Keratinocyte (primary cell): ENCODE results near the gene APOF. TPM values are rescaled to one million over a fixed set of nuclear protein-coding genes. Genes with fewer than 3 reads are reported as not detected.
"Not testable (repeated sequence)": the region's sequence is repeated elsewhere in the genome, so short reads cannot be mapped to it uniquely, and the experiment has no call there.

Experiments
- DNase-seq: peaks from one replicate; pipeline ENCODE4 v3.0.0-alpha.2; 2011; ENCODE audit warnings: low read depth, missing footprints, low spot score
- FAIRE-seq: peaks from 2 replicates; lab custom pipeline; 2011; peaks lifted over from hg19 to GRCh38; lab: Jason Lieb, UNC
- H2AFZ ChIP-seq: 2 replicates; pipeline ENCODE4 v1.6.0; 2012; ENCODE audit warnings: low read length, control low read depth, inconsistent platforms; ENCODE audit not compliant: control insufficient read depth
- H3K27ac ChIP-seq: 2 replicates; pipeline ENCODE4 v1.5.1; 2011; ENCODE audit warnings: low read length; ENCODE audit not compliant: control insufficient read depth, insufficient read depth
- H3K27me3 ChIP-seq: 3 replicates; pipeline ENCODE4 v1.6.0; 2011; ENCODE audit warnings: low read length; ENCODE audit not compliant: control insufficient read depth, insufficient read depth; ENCODE audit errors: extremely low read depth
- H3K36me3 ChIP-seq, 2 experiments: 2 replicates in 1 of 2; 3 replicates in 1 of 2; pipeline ENCODE4 v1.5.1; 2011; ENCODE audit warnings: low read length in 2 of 2, mild to moderate bottlenecking in 1 of 2; ENCODE audit not compliant: control insufficient read depth in 2 of 2, insufficient read depth in 2 of 2; ENCODE audit errors: extremely low read depth in 1 of 2
- H3K4me1 ChIP-seq: 3 replicates; pipeline ENCODE4 v1.5.1; 2011; ENCODE audit warnings: low read length; ENCODE audit not compliant: control insufficient read depth, insufficient read depth; ENCODE audit errors: extremely low read depth
- H3K4me2 ChIP-seq: 3 replicates; pipeline ENCODE4 v1.6.0; 2011; ENCODE audit warnings: low read depth, low read length; ENCODE audit not compliant: control insufficient read depth, insufficient read depth; ENCODE audit errors: extremely low read depth
- H3K4me3 ChIP-seq, 3 experiments: fragments of 200-600 bp in 1 of 3; sonication (generic) in 1 of 3; 2 replicates in 2 of 3; 3 replicates in 1 of 3; pipeline ENCODE4 v1.5.1; 2011 to 2016; ENCODE audit warnings: low read length in 3 of 3, mild to moderate bottlenecking in 3 of 3, control low read depth in 2 of 3, inconsistent platforms in 1 of 3, low read depth in 1 of 3, mixed read lengths in 1 of 3, mixed run types in 1 of 3, moderate library complexity in 1 of 3; ENCODE audit not compliant: control insufficient read depth in 2 of 3, insufficient read depth in 2 of 3; ENCODE audit errors: extremely low read depth in 1 of 3
- H3K79me2 ChIP-seq: 2 replicates; pipeline ENCODE4 v1.6.0; 2012; ENCODE audit warnings: low read length; ENCODE audit not compliant: control insufficient read depth, insufficient read depth
- H3K9ac ChIP-seq: 3 replicates; pipeline ENCODE4 v1.6.0; 2011; ENCODE audit warnings: low read length; ENCODE audit not compliant: control insufficient read depth, insufficient read depth; ENCODE audit errors: extremely low read depth
- H3K9me1 ChIP-seq: 3 replicates; pipeline ENCODE4 v1.6.0; 2011; ENCODE audit warnings: low read length; ENCODE audit not compliant: control insufficient read depth, insufficient read depth; ENCODE audit errors: extremely low read depth
- H3K9me3 ChIP-seq: 2 replicates; pipeline ENCODE4 v1.5.1; 2012; ENCODE audit warnings: low read depth, low read length; ENCODE audit not compliant: control insufficient read depth
- H4K20me1 ChIP-seq: 3 replicates; pipeline ENCODE4 v1.6.0; 2011; ENCODE audit warnings: low read length; ENCODE audit not compliant: control insufficient read depth, insufficient read depth; ENCODE audit errors: extremely low read depth
- EZH2 ChIP-seq: IDR thresholded peaks from one replicate; pipeline ENCODE4 v1.6.1; 2012; ENCODE audit warnings: inconsistent platforms, mild to moderate bottlenecking, low read length, moderate library complexity
- dilution Hi-C: fragments of 300-500 bp; cut with MboI; formaldehyde crosslinking; loops from one replicate; pipeline ENCODE4 v1.7.0; 2020; ENCODE audit warnings: low sequenced_read_pairs; ENCODE audit not compliant: extremely low pct_ligation_motif_present
- polyA plus RNA-seq, 5 experiments: library from polyadenylated mRNA; depleted of rRNA in 3 of 5; stranded (reverse) in 3 of 5; stranded (forward) in 1 of 5; unstranded in 1 of 5; fragments of >200 nt; gene quantifications; 1 replicate in 1 of 5; 2 replicates in 3 of 5; 3 replicates in 1 of 5; pipeline versions ENCODE4 v1.2.1 to v1.2.3, GENCODE V29; 2011 to 2012; ENCODE audit warnings: missing spikeins in 2 of 5, low read depth in 1 of 5, low replicate concordance in 1 of 5
- TF ChIP-seq, protein P1 (sequence below), 3 experiments: IDR thresholded peaks in 1 of 3; conservative IDR thresholded peaks in 1 of 3; optimal IDR thresholded peaks in 1 of 3; 2 replicates in 2 of 3; 3 replicates in 1 of 3; pipeline versions ENCODE3 to v1.5.1; 2011; ENCODE audit warnings: low read length in 3 of 3, mild to moderate bottlenecking in 3 of 3, moderate library complexity in 2 of 3, control low read depth in 1 of 3, inconsistent platforms in 1 of 3; ENCODE audit not compliant: insufficient read depth in 2 of 3; ENCODE audit errors: extremely low read depth in 1 of 3

Gene APOF
- polyA plus RNA-seq, 1 donor (not counting 4 experiments of a cell fraction or from before 2014, with no cell fraction given): not detected

DNA sequence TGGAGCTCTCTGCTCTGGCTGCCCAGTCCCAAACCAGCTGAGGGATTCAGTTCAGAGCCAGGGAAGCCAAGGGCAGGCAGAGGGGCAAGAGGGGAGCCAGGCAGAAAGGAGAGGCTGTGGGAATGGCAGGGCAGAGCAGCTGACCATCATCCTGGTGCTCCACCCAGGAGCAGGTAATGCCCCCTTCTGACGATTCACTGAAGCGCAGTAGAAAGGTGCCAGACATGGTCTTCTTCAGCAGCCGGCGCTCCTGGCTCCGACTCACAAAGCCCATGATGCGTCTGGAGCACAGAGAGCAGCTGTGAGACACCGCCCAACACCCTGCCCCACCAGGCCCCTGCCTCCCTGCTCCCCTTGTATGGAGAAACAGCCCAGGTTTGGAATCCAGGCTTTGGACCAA, 16.0 kb downstream of the APOF start:
- peaks cover 6% of the 10 kb centered on the region for H3K4me1 ChIP-seq
- no peak overlapping the region for H3K4me3 ChIP-seq
- no peaks in the 10 kb centered on the region for H3K9me3 ChIP-seq
- DNase-seq: no peak
- no peak for TF ChIP-seq EZH2
- TF ChIP-seq, protein P1, sequence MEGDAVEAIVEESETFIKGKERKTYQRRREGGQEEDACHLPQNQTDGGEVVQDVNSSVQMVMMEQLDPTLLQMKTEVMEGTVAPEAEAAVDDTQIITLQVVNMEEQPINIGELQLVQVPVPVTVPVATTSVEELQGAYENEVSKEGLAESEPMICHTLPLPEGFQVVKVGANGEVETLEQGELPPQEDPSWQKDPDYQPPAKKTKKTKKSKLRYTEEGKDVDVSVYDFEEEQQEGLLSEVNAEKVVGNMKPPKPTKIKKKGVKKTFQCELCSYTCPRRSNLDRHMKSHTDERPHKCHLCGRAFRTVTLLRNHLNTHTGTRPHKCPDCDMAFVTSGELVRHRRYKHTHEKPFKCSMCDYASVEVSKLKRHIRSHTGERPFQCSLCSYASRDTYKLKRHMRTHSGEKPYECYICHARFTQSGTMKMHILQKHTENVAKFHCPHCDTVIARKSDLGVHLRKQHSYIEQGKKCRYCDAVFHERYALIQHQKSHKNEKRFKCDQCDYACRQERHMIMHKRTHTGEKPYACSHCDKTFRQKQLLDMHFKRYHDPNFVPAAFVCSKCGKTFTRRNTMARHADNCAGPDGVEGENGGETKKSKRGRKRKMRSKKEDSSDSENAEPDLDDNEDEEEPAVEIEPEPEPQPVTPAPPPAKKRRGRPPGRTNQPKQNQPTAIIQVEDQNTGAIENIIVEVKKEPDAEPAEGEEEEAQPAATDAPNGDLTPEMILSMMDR (optimal IDR thresholded peaks at IDR 0.05 in 1 of 3, IDR thresholded peaks at IDR 0.05 in 1 of 3, conservative IDR thresholded peaks at IDR 0.05 in 1 of 3; ENCODE audit: extremely low read depth in 1 of 3, insufficient read depth in 2 of 3, low read length in 3 of 3): peak in 2 of 3 experiments; percentile 8 to 30
- no peak overlapping the region for H3K9ac ChIP-seq
- H2AFZ ChIP-seq: no peak overlapping the region
- H3K36me3 ChIP-seq: peaks cover 55 to 57% of the 10 kb centered on the region in 2 experiments
- no peaks in the 10 kb centered on the region for H4K20me1 ChIP-seq
- H3K27me3 ChIP-seq: no peaks in the 10 kb centered on the region
- dilution Hi-C loops: no loop called here
- no peak for FAIRE-seq
- H3K79me2 ChIP-seq: no peaks in the 10 kb centered on the region
- H3K27ac ChIP-seq: no peak overlapping the region
- no peak overlapping the region for H3K4me2 ChIP-seq
- no peaks in the 10 kb centered on the region for H3K9me1 ChIP-seq

GRCh38 chr12:56342290-56342689, 20.4 kb downstream of the APOF start:
- H3K79me2 ChIP-seq, H3K27ac ChIP-seq, H3K27me3 ChIP-seq, H4K20me1 ChIP-seq, H2AFZ ChIP-seq, H3K9me1 ChIP-seq, H3K9me3 ChIP-seq, H3K4me3 ChIP-seq, DNase-seq, dilution Hi-C loops, FAIRE-seq, H3K4me2 ChIP-seq, H3K9ac ChIP-seq: not testable (repeated sequence)
- Histone ChIP-seq H3K36me3 (peaks cover 26 to 31% of the 10 kb centered on the region in 2 experiments), H3K4me1 (peaks cover 22% of the 10 kb centered on the region)

DNA sequence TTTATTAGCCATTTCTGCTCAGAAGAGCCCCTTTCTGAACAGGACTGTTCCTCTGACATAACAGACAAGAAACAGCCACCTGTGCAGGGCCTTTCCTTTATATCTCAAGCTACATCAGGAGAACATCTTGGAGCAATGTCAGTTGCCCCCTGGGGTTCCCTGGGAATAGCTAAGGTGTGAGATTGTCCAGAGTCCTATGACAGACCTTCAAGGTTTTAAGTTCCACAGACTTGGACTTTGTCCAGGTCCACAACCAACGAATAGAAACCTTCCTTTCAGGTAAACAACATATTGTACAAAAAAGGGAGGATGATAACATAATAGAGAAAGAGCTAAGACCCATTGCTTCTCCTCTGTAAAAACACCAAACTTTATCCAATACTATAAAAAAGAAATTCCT, 21.0 kb downstream of the APOF start:
- H4K20me1 ChIP-seq: no peaks in the 10 kb centered on the region
- peaks cover 22% of the 10 kb centered on the region for H3K4me1 ChIP-seq
- H3K4me2 ChIP-seq: no peak overlapping the region
- no peaks in the 10 kb centered on the region for H3K9me1 ChIP-seq
- no peak for TF ChIP-seq EZH2
- TF ChIP-seq, protein P1 (optimal IDR thresholded peaks at IDR 0.05 in 1 of 3, IDR thresholded peaks at IDR 0.05 in 1 of 3, conservative IDR thresholded peaks at IDR 0.05 in 1 of 3; ENCODE audit: extremely low read depth in 1 of 3, insufficient read depth in 2 of 3, low read length in 3 of 3): no peak
- no peak for DNase-seq
- dilution Hi-C loops: no loop called here
- no peaks in the 10 kb centered on the region for H3K79me2 ChIP-seq
- H3K4me3 ChIP-seq: no peak overlapping the region
- no peaks in the 10 kb centered on the region for H3K27me3 ChIP-seq
- no peak overlapping the region for H3K27ac ChIP-seq
- peaks cover 20 to 27% of the 10 kb centered on the region in 2 experiments for H3K36me3 ChIP-seq
- H2AFZ ChIP-seq: no peak overlapping the region
- FAIRE-seq: no peak
- no peaks in the 10 kb centered on the region for H3K9me3 ChIP-seq
- no peak overlapping the region for H3K9ac ChIP-seq
